LNCaP clone FGC (cell line): ENCODE measurements around the gene CCNB1IP1.
"Not testable (repeated sequence)": the region's sequence is repeated elsewhere in the genome, so short reads cannot be mapped to it uniquely, and the experiment has no call there.

Experiments
- DNase-seq: peaks from one replicate; pipeline ENCODE4 v3.0.0-alpha.2; 2011; ENCODE audit warnings: low read depth
- H3K4me3 ChIP-seq: 2 replicates; pipeline ENCODE4 v1.5.1; 2011; ENCODE audit warnings: mild to moderate bottlenecking, low read depth, low read length, control low read depth
- TF ChIP-seq, protein P1 (sequence below): IDR thresholded peaks from 2 replicates; pipeline ENCODE4 v1.5.1; 2012; ENCODE audit warnings: mild to moderate bottlenecking; ENCODE audit not compliant: control insufficient read depth, insufficient read depth; ENCODE audit errors: extremely low read depth

The CCNB1IP1 gene

GRCh38 chr14:20295067-20295466 is 38.0 kb downstream of the CCNB1IP1 start:
- TF ChIP-seq, protein P1, sequence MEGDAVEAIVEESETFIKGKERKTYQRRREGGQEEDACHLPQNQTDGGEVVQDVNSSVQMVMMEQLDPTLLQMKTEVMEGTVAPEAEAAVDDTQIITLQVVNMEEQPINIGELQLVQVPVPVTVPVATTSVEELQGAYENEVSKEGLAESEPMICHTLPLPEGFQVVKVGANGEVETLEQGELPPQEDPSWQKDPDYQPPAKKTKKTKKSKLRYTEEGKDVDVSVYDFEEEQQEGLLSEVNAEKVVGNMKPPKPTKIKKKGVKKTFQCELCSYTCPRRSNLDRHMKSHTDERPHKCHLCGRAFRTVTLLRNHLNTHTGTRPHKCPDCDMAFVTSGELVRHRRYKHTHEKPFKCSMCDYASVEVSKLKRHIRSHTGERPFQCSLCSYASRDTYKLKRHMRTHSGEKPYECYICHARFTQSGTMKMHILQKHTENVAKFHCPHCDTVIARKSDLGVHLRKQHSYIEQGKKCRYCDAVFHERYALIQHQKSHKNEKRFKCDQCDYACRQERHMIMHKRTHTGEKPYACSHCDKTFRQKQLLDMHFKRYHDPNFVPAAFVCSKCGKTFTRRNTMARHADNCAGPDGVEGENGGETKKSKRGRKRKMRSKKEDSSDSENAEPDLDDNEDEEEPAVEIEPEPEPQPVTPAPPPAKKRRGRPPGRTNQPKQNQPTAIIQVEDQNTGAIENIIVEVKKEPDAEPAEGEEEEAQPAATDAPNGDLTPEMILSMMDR: no peak
- no peak overlapping the region for H3K4me3 ChIP-seq
- DNase-seq: no peak

- no peak overlapping the region for H3K4me3 ChIP-seq
- TF ChIP-seq, protein P1: no peak
- DNase-seq: no peak
Observed at GRCh38 chr14:20294636-20295035, 38.4 kb downstream of the CCNB1IP1 start.

DNA sequence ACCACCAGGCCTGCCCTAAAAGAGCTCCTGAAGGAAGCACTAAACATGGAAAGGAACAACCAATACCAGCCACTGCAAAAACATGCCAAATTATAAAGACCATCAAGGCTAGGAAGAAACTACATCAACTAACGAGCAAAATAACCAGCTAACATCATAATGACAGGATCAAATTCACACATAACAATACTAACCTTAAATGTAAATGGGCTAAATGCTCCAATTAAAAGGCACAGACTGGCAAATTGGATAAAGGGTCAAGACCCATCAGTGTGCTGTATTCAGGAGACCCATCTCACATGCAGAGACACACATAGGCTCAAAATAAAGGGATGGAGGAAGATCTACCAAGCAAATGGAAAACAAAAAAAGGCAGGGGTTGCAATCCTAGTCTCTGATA is 51.1 kb downstream of the CCNB1IP1 start:
- not testable (repeated sequence) for DNase-seq, H3K4me3 ChIP-seq

- not testable (repeated sequence) for DNase-seq, H3K4me3 ChIP-seq
Observed at GRCh38 chr14:20280265-20280664, 52.8 kb downstream of the CCNB1IP1 start.

- TF ChIP-seq, protein P1: no peak
- no peak for DNase-seq
Observed at GRCh38 chr14:20278414-20278813, 54.7 kb downstream of the CCNB1IP1 start.

GRCh38 chr14:20277409-20277808 is 55.7 kb downstream of the CCNB1IP1 start:
- DNase-seq: no peak
- H3K4me3 ChIP-seq: no peak overlapping the region
- TF ChIP-seq, protein P1: no peak

More at GRCh38 chr14:20278414-20278813, 54.7 kb downstream of the CCNB1IP1 start:
- no peak overlapping the region for H3K4me3 ChIP-seq

GRCh38 chr14:20274062-20274461 is 59.0 kb downstream of the CCNB1IP1 start:
- DNase-seq: no peak
- no peak overlapping the region for H3K4me3 ChIP-seq
- TF ChIP-seq, protein P1: no peak

- not testable (repeated sequence) for H3K4me3 ChIP-seq, DNase-seq
Observed at GRCh38 chr14:20264361-20264760, 68.7 kb downstream of the CCNB1IP1 start.

GRCh38 chr14:20262642-20263128 is 70.4 kb downstream of the CCNB1IP1 start:
- no peak overlapping the region for H3K4me3 ChIP-seq
- TF ChIP-seq, protein P1: no peak
- no peak for DNase-seq
